ENCODE results near the gene PRLH.

Gene PRLH

DNA sequence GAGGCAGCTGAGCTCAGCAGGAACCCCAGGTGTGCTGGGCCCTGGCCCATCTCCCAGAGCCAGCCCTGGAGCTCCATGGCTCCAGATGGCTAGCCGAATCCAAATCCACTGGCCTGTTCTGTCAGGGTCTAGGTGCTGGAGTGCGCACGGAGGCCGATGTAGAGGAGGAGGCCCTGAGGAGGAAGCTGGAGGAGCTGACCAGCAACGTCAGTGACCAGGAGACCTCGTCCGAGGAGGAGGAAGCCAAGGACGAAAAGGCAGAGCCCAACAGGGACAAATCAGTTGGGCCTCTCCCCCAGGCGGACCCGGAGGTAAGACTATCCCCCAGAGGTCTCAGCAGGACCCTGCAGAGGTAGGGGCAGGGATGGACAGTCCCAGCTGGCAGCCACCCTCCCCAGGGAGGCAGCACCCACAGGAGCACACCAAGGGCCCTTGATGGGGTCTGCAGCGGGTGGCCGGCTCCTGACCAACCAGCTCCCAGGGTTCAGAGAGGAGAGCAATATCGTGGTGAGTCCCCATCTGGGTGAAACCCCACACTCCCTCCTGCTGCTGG is 26.1 kb upstream of the PRLH start:
- no peak for DNase-seq

DNA sequence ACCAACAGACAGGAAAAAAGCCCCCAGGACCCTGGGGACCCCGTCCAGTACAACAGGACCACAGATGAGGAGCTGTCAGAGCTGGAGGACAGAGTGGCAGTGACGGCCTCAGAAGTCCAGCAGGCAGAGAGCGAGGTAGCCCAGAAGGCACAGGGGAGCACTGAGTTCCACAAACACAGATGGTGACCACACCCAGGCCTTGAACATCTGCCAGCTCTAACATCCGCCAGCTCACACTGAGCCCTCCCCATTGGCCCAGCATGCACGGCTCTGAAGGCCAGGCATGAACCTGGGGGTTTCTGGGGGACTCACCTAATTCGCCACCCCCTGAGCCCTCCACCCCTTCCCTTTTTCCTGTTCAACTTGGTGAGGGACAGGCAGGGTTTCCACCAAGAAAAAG is 25.6 kb upstream of the PRLH start:
- DNase-seq, result no peak

DNA sequence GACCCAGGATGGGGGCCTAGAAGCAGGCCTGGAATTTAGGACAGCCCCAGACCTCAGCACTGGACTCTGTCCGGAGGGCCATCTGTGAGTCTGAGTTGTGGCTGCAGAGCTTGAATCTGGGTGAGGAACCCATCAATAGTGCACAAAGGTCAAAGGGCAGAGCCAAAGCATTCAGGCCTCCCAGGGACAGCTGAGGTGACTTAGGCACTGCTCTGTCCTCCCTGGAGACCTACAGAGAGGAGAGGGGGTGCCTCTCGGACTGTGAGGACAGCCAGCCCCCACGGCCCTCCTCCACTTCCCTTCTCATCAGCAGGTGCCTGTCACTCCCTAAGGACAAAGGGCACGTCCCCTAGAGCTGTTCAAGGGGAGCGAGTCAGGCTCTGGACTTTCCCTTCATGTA is 25.1 kb upstream of the PRLH start:
- DNase-seq, result no peak

DNA sequence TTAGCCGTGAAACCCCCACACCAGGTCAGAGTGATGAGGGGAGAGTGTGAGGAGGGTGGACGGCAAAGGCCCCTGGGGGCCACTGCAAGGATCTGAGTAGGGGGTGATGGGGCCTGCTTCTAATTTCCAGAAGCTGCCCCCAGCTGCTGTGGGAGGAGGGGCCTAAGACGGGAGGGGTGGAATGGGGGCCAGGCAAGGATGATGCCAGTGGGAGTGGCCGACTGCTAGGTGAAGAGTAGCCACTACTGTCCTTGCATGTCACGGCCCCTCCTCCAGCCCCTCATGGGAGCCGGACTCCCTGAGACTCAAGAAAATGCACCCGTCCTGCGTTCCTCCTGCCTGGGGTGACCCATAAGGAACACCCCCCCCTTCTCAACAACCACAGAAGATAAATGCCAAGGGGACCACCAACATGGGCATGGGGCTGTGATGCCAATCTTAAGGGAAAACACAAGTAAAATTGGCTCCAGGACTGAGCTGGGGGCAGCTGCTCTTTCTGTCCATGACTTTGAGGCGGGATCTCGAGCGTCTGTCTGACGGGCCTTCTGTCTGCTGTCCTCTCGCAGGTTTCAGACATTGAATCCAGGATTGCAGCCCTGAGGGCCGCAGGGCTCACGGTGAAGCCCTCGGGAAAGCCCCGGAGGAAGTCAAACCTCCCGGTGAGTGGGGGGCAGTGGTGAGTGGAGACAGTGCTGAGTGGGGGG is 24.2 kb upstream of the PRLH start:
- no peak for DNase-seq

DNA sequence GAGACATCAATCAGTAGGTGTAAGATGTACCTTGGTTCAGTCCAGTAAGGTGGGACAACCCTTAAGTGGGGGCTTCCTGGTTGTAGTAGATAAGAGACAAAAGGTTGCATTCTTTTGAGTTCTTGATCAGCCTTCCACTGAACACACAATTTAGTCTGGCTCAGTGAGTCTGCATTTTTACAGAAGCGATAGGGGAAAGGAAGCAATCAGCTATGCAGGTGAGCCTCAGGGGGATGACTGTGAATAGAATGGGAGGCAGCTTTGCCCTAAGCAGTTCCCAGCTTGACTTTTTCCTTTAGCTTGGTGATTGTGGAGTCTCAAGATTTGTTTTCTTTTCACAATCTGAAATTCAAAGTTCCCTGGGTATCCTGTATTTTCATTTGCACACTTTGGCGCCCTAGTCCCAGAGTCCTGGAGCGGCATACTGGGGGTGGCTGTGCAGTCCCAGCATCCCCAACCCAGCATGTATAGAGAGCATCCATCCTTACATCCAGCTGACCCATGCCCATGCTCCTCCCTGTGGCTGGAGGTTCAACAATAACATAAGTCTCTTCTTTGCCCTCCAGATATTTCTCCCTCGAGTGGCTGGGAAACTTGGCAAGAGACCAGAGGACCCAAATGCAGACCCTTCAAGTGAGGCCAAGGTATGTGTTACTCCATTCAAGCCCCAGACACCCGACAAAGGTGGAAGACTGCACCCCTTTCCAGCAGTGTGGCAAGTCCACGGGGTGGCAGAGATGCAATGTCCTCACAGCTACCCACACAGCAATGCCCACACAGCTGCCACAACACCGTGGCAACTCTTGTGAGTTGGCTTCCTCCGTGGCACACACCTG is 20.1 kb upstream of the PRLH start:
- DNase-seq, result no peak

DNA sequence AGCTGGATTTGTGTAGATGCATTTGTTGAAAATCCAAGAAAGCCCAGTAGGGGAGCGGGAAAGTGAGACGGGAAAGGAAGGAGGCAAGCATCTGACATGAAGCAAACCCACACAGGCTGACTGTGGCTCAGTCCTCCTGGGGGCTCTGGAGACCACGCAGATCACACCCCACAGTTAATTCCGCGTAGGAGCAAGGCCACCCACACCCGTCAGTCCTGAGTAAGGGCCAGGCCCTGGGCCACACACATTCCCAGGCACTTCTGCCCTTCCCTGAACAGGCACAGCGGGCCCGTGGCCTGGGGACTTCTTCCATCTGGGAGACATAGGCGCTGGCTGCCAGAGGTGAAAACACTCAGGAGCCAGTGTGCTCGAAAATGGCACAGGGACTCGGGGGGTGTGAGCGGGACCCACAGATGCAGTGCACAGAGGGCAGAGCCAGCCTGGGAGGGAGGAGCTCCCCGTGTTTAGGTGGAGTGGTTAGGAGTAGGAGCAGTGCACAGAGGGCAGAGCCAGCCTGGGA is 19.4 kb upstream of the PRLH start:
- no peak for DNase-seq

DNA sequence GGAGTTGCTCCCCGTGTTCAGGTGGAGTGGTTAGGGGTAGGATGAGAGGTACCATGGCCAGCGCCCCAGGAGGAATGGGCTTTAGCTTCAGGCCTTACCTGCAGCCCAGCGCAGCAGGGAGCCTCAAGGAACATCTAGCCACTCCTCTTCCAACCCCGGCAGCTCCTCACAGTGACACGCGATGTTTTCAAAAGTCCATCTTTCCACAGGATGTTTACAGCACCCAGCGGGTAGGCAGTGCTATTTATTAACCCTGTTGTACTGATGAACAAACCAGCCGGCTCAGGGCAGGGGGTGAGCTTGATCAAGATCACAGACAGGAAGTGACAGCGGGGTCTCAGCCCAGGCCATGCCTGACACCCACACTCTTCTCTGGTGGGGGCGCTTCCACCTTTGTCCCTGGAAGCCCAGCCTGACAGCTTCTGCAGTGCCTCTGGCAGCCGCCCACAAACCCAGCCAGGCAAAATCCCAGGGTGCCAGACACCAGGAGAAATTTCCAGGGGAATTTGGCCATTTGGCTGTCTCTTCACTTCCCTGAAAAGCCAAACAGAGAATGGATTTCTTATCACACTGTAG is 18.4 kb upstream of the PRLH start:
- no peak for DNase-seq

DNA sequence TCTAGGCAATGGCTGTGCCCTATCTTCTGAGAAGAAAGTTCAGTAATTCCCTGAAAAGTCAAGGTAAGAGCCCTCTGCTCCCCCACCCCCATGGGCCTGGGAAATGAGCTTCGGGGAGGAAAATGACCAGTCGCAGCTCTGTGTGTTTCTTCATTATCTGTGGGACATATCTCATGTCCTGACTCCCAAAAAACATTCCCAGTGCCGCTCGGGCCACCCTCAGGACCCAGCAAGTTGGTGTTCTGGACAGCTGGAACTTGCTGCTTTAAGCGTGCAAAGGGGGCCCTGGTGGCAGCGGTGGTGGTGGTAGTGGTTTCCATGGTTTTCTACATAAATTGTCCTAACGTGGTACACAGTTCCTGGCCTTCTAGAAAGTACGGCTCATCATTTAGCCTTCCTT is 17.2 kb upstream of the PRLH start:
- no peak for DNase-seq

DNA sequence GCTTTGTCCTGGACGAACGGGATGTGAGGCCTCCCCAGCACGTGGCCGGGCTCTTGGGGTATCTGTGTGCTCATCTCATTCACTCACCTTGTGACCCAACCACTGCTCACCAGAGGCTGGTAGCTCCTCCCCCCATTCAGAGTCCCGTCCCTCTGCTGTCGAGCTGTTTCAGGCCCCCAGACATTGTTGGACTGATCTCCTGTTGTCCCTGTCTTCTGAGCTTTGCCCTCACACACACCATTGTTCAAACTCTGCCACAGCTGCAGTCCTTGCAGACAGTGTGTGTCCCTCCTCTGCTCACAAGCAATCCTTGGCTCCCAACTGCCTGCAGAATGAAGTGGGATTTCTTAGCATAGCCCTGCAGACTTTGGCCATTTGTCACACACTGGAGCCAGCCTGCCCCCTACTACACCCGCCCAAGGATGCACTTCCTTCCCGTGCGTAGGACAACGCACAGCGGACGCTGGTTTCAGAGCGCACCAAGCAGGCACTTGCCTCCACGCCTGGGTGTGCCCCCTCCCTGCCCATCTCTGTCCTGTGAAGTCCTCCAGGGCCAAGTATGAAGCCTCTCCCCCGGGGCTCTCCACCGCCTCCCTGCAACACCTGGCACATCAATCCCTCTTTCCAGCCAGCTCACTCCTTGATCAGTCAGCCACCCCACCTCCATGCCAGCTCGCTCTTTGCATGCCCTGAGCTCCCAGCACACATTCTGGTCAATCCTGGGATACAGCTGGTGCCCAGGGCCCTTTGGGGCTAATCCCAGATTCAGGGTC is 16.5 kb upstream of the PRLH start:
- no peak for DNase-seq

DNA sequence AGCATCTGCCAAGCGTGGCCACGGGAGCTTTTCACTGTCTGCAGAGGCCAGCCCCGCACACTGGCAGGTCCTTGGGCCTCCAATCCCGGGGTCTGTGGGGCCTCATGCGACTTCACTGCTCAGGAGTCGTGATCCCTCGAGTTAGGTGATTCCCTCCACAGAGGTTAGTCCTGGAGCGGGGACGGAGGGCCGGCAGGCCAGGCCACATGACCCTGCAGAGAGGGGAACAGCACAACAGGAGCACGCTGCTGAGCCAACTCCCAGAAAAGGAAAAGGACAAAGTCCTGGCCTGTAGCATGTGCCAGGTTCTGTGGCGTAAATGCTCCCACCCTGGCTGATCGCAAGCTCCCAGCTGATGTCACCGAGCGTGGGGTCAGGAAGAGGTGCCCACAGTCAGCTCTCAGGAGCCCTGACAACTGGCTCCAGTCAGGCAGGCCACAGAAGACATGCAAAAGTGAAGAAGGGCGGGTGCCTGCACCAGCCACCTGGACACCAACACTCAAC is 15.3 kb upstream of the PRLH start:
- no peak for DNase-seq

DNA sequence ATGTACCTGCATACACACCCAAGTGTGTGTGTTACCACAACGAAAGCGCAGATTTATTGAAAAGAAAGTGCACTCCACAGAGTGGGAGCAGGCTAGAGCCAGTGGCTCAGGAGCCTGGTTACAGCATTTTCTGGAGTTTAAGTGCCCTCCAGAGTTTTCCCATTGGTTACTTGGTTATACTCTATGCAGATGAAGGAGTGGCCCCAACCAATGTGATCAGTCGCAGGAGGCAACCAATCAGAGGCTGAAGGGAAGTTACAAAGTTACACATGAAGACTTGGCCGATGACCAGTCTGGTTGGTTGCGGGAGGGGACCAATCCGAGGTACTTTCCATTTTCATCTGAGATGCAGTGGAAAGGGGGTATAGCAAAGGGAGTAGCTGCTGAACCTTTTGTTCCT is 13.5 kb upstream of the PRLH start:
- no peak for DNase-seq

DNA sequence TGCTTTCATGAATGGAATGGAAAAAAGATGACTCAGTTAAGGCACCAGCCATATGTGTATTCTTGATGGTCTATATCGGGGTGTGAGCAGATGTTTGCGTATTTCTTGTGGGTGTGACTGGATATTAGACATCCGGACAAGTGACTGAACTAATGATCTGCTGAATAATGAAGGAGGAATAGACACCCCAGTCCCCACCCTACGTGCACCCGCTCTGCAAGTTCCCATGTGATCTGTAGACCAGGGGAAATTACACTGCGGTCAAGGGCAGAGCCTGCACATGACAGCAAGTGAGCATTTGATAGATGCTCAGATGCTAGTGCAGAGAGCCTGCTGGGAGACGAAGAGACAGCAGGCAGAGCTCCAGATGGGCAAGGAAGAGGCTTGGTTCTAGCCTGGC is 12.4 kb upstream of the PRLH start:
- DNase-seq, result no peak

DNA sequence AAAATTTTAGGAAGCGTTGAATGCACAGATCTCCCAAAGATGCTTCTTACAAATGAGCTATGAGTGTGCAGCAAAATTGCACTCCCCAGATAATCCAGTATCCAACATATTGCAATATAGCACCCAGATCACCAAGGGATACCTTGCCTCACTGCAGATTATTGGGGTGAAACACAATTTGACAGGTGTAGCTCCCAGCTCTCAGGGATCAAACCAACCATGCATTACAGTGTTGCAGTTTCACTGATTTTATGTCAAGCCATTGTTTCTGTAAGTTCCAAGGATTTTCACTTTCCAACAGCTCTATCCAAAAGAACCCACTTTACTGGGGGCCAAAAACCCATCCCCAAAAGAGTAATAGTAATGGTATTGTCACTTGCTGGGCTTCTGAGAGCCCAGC is 10.8 kb upstream of the PRLH start:
- DNase-seq, result no peak

DNA sequence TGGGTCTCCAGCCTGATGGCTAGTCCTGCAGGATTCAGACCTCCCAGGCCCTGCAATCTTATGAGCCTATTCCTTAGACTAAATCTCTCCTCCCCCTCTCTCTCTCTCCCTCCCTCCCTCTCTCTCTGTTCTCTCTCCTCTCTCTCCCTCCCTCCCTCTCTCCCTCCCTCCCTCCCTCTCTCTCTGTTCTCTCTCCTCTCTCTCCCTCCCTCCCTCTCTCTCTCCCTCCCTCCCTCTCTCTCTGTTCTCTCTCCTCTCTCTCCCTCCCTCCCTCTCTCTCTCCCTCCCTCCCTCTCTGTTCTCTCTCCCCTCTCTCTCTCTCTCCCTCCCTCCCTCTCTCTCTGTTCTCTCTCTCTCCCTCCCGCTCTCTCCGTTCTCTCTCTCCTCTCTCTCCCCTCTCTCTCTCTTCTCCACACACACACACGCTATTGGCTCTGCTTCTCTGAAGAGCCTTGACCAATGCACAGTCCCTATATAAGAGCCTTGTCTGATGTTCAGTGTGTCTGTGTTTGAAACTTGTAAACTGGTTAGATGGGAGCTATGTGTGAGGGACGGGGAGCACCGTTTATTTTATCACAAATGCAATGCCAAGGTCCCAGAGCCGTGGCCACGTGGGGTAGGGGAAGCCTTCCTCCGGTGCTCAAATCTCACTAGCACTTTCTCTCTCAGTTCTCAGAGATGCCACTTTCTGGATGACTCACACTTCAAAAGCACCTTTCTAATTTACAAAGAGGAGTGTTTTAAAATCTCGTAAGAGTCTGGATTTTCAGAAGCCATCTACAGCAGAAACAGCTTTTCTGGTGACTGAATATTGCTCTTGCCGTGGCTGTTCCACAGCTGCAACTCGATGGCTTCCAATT is 9.4 kb upstream of the PRLH start:
- DNase-seq, result no peak

DNA sequence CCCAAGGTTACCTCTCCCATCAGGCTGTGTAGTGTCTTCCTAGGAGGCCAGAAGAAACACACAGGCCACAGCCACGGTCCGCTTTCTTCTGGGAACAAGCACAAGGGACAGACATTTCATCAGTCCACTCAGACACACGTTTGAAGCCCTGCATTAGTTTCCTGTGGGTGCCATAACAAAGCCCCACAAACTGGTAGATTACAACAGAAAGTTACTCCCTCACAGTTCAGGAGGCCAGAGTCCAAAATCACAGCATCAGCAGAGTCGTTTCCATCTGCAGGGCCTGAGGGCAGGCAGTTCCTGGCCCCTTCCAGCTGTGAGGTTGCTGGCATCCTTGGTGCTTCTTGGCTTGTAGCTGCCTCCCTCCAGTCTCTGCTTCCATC is 8.8 kb upstream of the PRLH start:
- DNase-seq, result no peak

DNA sequence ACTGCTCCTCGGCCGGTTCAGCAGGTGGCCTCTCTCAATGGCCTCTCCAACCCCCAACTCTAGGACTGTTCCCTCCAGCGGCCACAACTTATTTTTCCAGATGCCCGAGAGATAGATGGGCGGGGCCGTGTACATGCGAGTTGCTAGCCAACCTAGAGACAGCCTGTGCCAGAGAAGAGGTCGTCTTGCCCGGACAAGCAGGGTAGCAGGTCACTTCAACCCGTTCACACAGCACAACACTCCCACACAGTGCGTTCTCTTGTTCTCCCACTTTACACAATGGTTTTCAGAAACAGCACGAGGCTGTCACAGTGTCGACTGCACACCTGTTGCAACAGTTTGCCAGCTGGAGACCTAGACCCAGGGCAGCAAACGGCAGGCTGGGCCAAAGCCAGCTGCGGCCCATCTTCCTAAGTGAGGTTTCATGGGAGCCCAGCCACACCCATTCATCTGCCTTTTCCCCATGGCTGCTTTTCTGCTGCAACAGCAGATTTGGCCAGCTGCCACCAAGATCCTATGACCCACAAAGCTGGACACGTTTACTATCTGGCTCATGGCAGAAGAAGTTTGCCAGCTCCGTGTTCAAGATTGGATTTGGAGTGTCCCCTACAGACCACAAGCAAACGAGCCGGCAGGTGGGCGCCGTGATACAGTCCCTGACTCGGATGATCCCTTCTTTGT is 7.3 kb upstream of the PRLH start:
- no peak for DNase-seq

DNA sequence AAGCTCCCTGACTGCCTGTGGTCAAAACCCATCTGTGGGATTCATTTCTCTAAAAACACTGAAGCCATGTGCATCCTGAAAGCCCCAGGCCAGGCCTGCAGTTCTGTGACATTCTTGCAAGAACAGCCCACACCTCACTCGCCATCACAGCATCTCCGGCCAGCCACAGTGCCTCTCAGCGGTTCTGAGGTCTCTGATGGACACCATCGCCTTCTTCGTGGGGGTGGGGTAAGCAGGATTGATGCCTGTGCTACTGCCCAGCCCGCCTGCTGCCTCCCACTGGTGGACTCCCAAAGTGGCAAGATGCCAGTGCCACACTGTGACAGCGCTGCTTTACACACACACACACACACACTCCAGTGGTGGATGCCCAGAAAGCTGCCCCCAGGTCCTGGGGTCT is 5.2 kb upstream of the PRLH start:
- no peak for DNase-seq

DNA sequence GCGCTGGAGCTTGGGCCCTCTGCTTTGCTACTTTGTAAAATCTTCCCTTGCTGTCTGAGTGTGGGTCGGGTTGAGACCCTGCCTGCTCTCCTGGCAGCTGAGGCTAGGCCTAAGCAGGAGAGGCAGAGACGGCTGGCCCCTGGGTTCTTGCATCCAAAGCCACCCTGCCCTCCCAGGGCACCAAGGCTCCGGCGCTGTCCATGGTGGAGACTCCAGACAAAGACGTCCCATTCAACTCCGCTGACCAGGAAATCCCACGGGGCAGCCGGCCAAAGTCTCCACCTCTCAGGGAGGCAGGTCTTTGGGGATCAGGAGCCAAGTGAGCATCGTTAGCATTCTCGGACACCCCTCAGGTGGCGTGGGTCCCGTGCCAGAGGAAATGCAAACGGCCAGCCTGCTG is 2.6 kb upstream of the PRLH start:
- no peak for DNase-seq

DNA sequence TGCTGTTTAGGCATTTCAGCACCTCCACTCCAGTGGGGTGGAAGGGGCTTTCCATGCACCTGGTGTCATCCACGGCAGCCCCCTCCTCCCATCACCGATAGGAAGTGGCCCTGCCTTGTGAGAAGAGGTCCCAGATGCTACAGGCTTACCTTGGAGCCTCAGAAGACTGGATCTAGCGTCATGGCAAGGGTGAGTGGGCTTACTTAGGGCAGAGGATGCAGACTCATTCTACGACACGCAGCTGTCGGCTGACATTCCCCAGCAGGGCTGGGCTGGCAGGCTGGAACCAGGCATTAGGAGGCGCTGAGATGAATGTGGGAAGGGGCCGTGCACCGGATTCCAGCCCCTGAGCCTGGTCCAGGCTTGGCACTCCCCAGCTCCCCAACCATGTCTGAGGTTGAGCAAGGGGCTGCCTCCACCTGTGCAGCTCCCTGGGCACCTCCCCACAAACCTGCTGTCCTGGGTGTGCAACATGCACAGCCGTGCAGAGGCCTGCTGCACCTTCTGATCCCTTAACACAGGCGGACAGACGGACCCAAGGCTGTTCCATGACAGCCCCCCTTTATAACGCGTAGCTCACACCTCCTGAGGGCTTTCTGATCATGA is 1.7 kb upstream of the PRLH start:
- DNase-seq, result no peak

DNA sequence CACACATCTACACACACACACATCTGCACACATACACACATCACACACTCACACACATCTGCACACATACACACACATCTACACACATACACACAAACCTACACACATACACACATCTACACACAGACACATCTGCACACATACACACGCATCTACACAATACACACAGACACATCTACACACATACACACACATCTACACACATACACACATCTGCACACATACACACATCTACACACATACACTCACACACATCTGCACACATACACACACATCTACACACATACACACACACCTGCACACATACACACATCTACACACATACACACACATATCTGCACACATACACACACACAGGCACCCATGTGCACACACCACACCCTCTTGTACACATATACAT is 400 bp upstream of the PRLH start:
- DNase-seq, result no peak

Data from activated gamma-delta T cell (primary cell).